Aorta (tissue), 5 donors: ENCODE results near the gene ZGPAT. TPM values are rescaled to one million over a fixed set of nuclear protein-coding genes. Genes with fewer than 3 reads are reported as not detected.

Source experiments
- ATAC-seq: fragments of 200-7000 bp; cut with Tn5 transposase; one replicate; pipeline ENCODE4 v1.9.1; 2022; ENCODE audit warnings: moderate library complexity; ENCODE audit not compliant: low FRiP score
- DNase-seq, 2 donors: peaks; one replicate each; pipeline ENCODE4 v3.0.0-alpha.2; 2020
- H3K27ac ChIP-seq, 2 donors: one replicate each; pipeline ENCODE4 v1.5.1; 2013; ENCODE audit warnings: low read length in 2 of 2, mild to moderate bottlenecking in 2 of 2, moderate library complexity in 2 of 2, control low read depth in 1 of 2, inconsistent platforms in 1 of 2, low read depth in 1 of 2
- H3K27me3 ChIP-seq, 2 donors: one replicate each; pipeline ENCODE4 v1.6.1; 2013; ENCODE audit warnings: control low read depth in 1 of 2, low read length in 1 of 2, mild to moderate bottlenecking in 1 of 2, moderate library complexity in 1 of 2; ENCODE audit not compliant: insufficient read depth in 2 of 2, control insufficient read depth in 1 of 2
- H3K36me3 ChIP-seq, 2 donors: one replicate each; pipeline ENCODE4 v1.6.1; 2013; ENCODE audit warnings: control low read depth in 1 of 2, low read length in 1 of 2, mild to moderate bottlenecking in 1 of 2; ENCODE audit not compliant: insufficient read depth in 2 of 2, control insufficient read depth in 1 of 2
- H3K4me1 ChIP-seq, 2 donors: one replicate each; pipeline ENCODE4 v1.6.1; 2013; ENCODE audit warnings: low read length in 2 of 2, control low read depth in 1 of 2, mild to moderate bottlenecking in 1 of 2, moderate library complexity in 1 of 2; ENCODE audit not compliant: insufficient read depth in 2 of 2, control insufficient read depth in 1 of 2
- H3K4me3 ChIP-seq, 2 donors: one replicate each; pipeline ENCODE4 v1.5.1; 2013; ENCODE audit warnings: low read length in 2 of 2, control low read depth in 1 of 2, mild to moderate bottlenecking in 1 of 2
- H3K9me3 ChIP-seq: one replicate; pipeline ENCODE4 v1.6.1; 2013; ENCODE audit warnings: mild to moderate bottlenecking, low read length; ENCODE audit not compliant: control insufficient read depth
- WGBS, 2 donors: extraction: QIAGEN DNeasy Blood & Tissue Kit; methylation state at CpG; one replicate each; pipeline ENCODE4 v1.1.7; 2013; 5-methylcytosine and 5-hydroxymethylcytosine counted together
- intact Hi-C, 2 donors: fragments of 100-400 bp; cut with DNase I; formaldehyde crosslinking; loops; one replicate each; pipeline versions ENCODE4 v1.14.2 to v1.15.0; 2022
- polyA plus RNA-seq, 2 donors: library from polyadenylated mRNA; stranded (reverse); fragments of 200-250 nt; gene quantifications; one replicate each; pipeline ENCODE4 v1.2.3, GENCODE V29; 2013
- total RNA-seq, 2 donors: library from RNA; stranded (reverse); fragmentation: NEBNext Ultra II Directional; extraction: Animal tissue kit (Norgen Biotek cat#: 25700); gene quantifications; one replicate each; pipeline ENCODE4 v1.2.1, GENCODE V29; 2021
- donor health status: healthy with polysubstance abuse.
- donor health status: Bipolar disorder and iron deficiency.
- donor health status: DM: no; HTN: no; CAD: no.
- donor health status: DM: no; HTN: no; CAD: no.
- donor health status: DM: yes; HTN: yes; CAD: no.

Gene ZGPAT
- total and polyA plus RNA-seq, 4 donors, result 20.8 to 49.5 (median 25.5) TPM

- Histone ChIP-seq H3K36me3 (no peaks in the 10 kb centered on the region), H3K27ac (no peak overlapping the region), H3K27me3 (no peaks in the 10 kb centered on the region), H3K4me3 (no peak overlapping the region), H3K4me1 (no peaks in the 10 kb centered on the region), H3K9me3 (no peaks in the 10 kb centered on the region)
- ATAC-seq (no peak), DNase-seq (peak in 1 of 2 donors; percentile 45)
- 71 to 72% methylated on average over 25 of the region's 25 CpGs for WGBS, 2 donors
- intact Hi-C loops, result no loop called here
Observed at GRCh38 chr20:63695424-63696305, 12.2 kb upstream of the ZGPAT start.

GRCh38 chr20:63696306-63696627 lies 11.6 kb upstream of the ZGPAT start:
- H3K36me3 ChIP-seq, result no peaks in the 10 kb centered on the region
- no peaks in the 10 kb centered on the region for H3K4me1 ChIP-seq
- H3K4me3 ChIP-seq, result no peak overlapping the region
- intact Hi-C loops, result no loop called here
- DNase-seq (peak; percentile 63 to 75), ATAC-seq (no peak)
- no peak overlapping the region for H3K27ac ChIP-seq
- no peaks in the 10 kb centered on the region for H3K27me3 ChIP-seq
- WGBS, 2 donors, result 32 to 34% methylated on average over 6 of the region's 6 CpGs
- no peaks in the 10 kb centered on the region for H3K9me3 ChIP-seq

GRCh38 chr20:63696628-63697356 lies 11.0 kb upstream of the ZGPAT start, which contains the start of gene TNFRSF6B:
Gene TNFRSF6B (plus strand): TSS chr20:63696652. CDS start chr20:63696768, 116 bp downstream.
- Histone ChIP-seq H3K27ac (no peak within 1 kb of the TSS), H3K4me1 (no peaks in the 10 kb centered on the region), H3K36me3 (no peaks in the 10 kb centered on the region), H3K27me3 (no peaks in the 10 kb centered on the region), H3K9me3 (no peaks in the 10 kb centered on the region), H3K4me3 (no peak within 1 kb of the TSS)
- ATAC-seq (no peak), DNase-seq (peak; percentile 55 to 76)
- intact Hi-C loops, result no loop called here
- 12 to 17% methylated on average over 51 to 52 of the region's 52 CpGs for WGBS, 2 donors

- H3K36me3 ChIP-seq, result no peaks in the 10 kb centered on the region
- intact Hi-C loops, result no loop called here
- H3K27me3 ChIP-seq, result no peaks in the 10 kb centered on the region
- ATAC-seq, result peak; percentile 3
- WGBS, 2 donors, result 37 to 41% methylated on average over 7 of the region's 7 CpGs
- DNase-seq, result peak; percentile 49 to 70
- H3K27ac ChIP-seq, result no peak overlapping the region
- H3K9me3 ChIP-seq, result no peaks in the 10 kb centered on the region
- no peak overlapping the region for H3K4me3 ChIP-seq
- H3K4me1 ChIP-seq, result no peaks in the 10 kb centered on the region
Observed at GRCh38 chr20:63697357-63697867, 10.4 kb upstream of the ZGPAT start.

GRCh38 chr20:63697868-63698545 lies 9.8 kb upstream of the ZGPAT start:
- H3K4me1 ChIP-seq, result no peaks in the 10 kb centered on the region
- no peaks in the 10 kb centered on the region for H3K27me3 ChIP-seq
- no peak for ATAC-seq
- intact Hi-C loops, result no loop called here
- 85 to 87% methylated on average over 40 of the region's 40 CpGs for WGBS, 2 donors
- DNase-seq, result peak; percentile 60 to 75
- no peak overlapping the region for H3K27ac ChIP-seq
- no peaks in the 10 kb centered on the region for H3K9me3 ChIP-seq
- no peaks in the 10 kb centered on the region for H3K36me3 ChIP-seq
- no peak overlapping the region for H3K4me3 ChIP-seq

GRCh38 chr20:63698739-63699465 lies 8.9 kb upstream of the ZGPAT start:
- Histone ChIP-seq H3K4me1 (no peaks in the 10 kb centered on the region), H3K9me3 (no peaks in the 10 kb centered on the region), H3K27me3 (no peaks in the 10 kb centered on the region), H3K27ac (no peak overlapping the region), H3K36me3 (no peaks in the 10 kb centered on the region), H3K4me3 (no peak overlapping the region)
- ATAC-seq (peak; percentile 17), DNase-seq (peak; percentile 86 to 94)
- WGBS, 2 donors, result 21 to 34% methylated on average over 19 of the region's 19 CpGs
- intact Hi-C loops, result no loop called here

GRCh38 chr20:63699466-63700198 lies 8.2 kb upstream of the ZGPAT start:
- Histone ChIP-seq H3K4me3 (no peak overlapping the region), H3K4me1 (no peaks in the 10 kb centered on the region), H3K27me3 (no peaks in the 10 kb centered on the region), H3K36me3 (no peaks in the 10 kb centered on the region), H3K27ac (no peak overlapping the region), H3K9me3 (no peaks in the 10 kb centered on the region)
- ATAC-seq, result no peak
- WGBS, 2 donors, result 66 to 70% methylated on average over 24 of the region's 24 CpGs
- intact Hi-C loops, result no loop called here
- peak; percentile 60 to 74 for DNase-seq
